Esophagus squamous epithelium (tissue), 4 donors: ENCODE results near the gene PTPN21.

Experiments used
- CTCF ChIP-seq, 6 experiments: fragments of 450-650 bp in 4 of 6; fragments of 200-600 bp in 2 of 6; sonication (generic) in 2 of 6; IDR thresholded peaks; one replicate each; pipeline ENCODE4 v1.5.1; 2016 to 2019; ENCODE audit warnings: antibody characterized with exemption in 6 of 6, mild to moderate bottlenecking in 4 of 6, moderate library complexity in 4 of 6
- POLR2A ChIP-seq, 4 donors: fragments of 450-650 bp; IDR thresholded peaks; one replicate each; pipeline ENCODE4 v1.6.1; 2017; ENCODE audit warnings: antibody characterized with exemption in 4 of 4, mild to moderate bottlenecking in 4 of 4, moderate library complexity in 3 of 4

DNA sequence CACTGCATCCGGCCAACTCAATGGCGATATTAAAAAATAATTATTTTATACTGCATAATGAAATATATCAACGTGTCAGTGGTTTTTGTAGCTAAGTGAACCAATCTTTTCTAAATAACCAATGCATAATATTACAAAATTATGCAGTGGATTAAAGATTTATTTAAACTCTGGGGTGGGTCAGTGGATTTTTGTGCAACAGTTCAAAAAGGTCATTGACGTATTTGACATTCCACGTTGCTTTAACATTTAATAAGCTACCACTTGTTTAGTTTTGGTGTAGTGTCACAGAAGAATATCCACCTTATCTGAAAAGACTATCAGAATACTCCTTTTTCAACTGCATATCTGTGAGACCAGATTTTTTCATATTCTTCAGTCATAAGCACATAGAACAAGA is 10.6 kb upstream of the PTPN21 start:
- TF ChIP-seq CTCF (IDR thresholded peaks at IDR 0.05), result no peak
- TF ChIP-seq POLR2A (IDR thresholded peaks at IDR 0.05), result no peak
